Stimulated activated effector memory CD8-positive, alpha-beta T cell treated with anti-CD3 and anti-CD28 coated beads, Interleukin-12 subunit alpha, Interleukin-12 subunit beta, amount 100 ng/mL, for 72 hours (primary cell): ENCODE results near the gene BACH1.

Experiments used
- ATAC-seq: fragments of 150-1000 bp; cut with Tn5 transposase; 2 replicates; pipeline ENCODE4 v1.10.0; 2021
- DNase-seq, 2 donors: peaks; one replicate each; pipeline ENCODE4 v3.0.0; 2021 to 2022; ENCODE audit warnings: low spot score in 2 of 2
- H3K27ac Mint-ChIP-seq: one replicate; pipeline ENCODE4 v1.8.0; 2022; ENCODE audit warnings: mild to moderate bottlenecking, mixed read lengths
- H3K36me3 Mint-ChIP-seq: one replicate; pipeline ENCODE4 v1.8.0; 2022; ENCODE audit warnings: mild to moderate bottlenecking, mixed read lengths
- H3K4me1 Mint-ChIP-seq: one replicate; pipeline ENCODE4 v1.8.0; 2022; ENCODE audit warnings: mixed read lengths
- H3K4me3 Mint-ChIP-seq: one replicate; pipeline ENCODE4 v1.8.0; 2022; ENCODE audit warnings: mild to moderate bottlenecking, mixed read lengths
- H3K9me3 Mint-ChIP-seq: one replicate; pipeline ENCODE4 v1.8.0; 2022; ENCODE audit warnings: mixed read lengths

The BACH1 gene

GRCh38 chr21:29389136-29389535 lies 90.4 kb downstream of the BACH1 start:
- H3K4me3 Mint-ChIP-seq, result no peak overlapping the region
- H3K27ac Mint-ChIP-seq, result no peak overlapping the region
- no peak for ATAC-seq
- no peaks in the 10 kb centered on the region for H3K9me3 Mint-ChIP-seq
- H3K4me1 Mint-ChIP-seq, result no peaks in the 10 kb centered on the region
- DNase-seq, result no peak
- H3K36me3 Mint-ChIP-seq, result no peaks in the 10 kb centered on the region

- Mint-ChIP-seq H3K9me3 (no peaks in the 10 kb centered on the region), H3K36me3 (no peaks in the 10 kb centered on the region), H3K27ac (no peak overlapping the region), H3K4me3 (no peak overlapping the region), H3K4me1 (no peaks in the 10 kb centered on the region)
- DNase-seq (no peak), ATAC-seq (no peak)
These were observed 92.1 kb downstream of the BACH1 start for GRCh38 chr21:29390778-29391177.

GRCh38 chr21:29394051-29394450 lies 95.3 kb downstream of the BACH1 start:
- Mint-ChIP-seq H3K36me3 (no peaks in the 10 kb centered on the region), H3K27ac (no peak overlapping the region), H3K4me3 (no peak overlapping the region), H3K4me1 (no peaks in the 10 kb centered on the region), H3K9me3 (peaks cover 6% of the 10 kb centered on the region)
- ATAC-seq (no peak), DNase-seq (no peak)
